Measurements from ENCODE around the gene LANCL2. TPM values are rescaled to one million over a fixed set of nuclear protein-coding genes. Genes with fewer than 3 reads are reported as not detected.

LANCL2 gene
- total RNA-seq, 1 donor from 2014 or later = 7.1 TPM

DNA sequence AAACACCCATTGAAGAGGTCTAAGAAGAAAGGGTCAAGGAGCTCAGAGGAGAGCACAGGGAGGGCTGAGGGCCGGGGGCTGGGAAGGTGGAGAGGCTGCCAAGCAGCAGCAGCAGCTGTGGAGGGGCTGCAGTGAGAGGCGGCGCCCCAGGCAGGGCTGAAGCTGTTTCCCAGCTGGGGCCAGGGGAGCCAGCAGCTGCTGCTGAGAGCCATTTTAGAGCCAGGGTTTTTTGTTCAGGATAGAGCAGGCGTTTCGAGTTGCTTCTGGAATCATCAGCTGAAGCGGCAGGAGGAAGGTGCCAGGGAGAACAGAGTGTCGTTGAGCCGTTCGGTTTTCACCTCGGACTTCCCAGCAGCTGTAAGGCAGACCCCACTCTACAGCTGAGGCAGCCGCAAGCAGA is 62.7 kb downstream of the LANCL2 start:
- H3F3A ChIP-seq (ENCODE audit: low read depth) = peaks cover 11% of the 10 kb centered on the region
- no peaks in the 10 kb centered on the region for H3K27me3 ChIP-seq
- Mint-ChIP-seq H3K9me3 (no peaks in the 10 kb centered on the region), H3K27ac (peak overlapping the region; percentile 7), H3K4me3 (no peak overlapping the region), H3K27me3 (ENCODE audit: insufficient read depth, low read depth) (peaks cover 3% of the 10 kb centered on the region), H3K4me1 (peaks cover 11% of the 10 kb centered on the region), H3K36me3 (peaks cover 16% of the 10 kb centered on the region)
- no peaks in the 10 kb centered on the region for H3K9me3 ChIP-seq (ENCODE audit: low read depth)
- no peak overlapping the region for H2AFZ ChIP-seq (replicated peaks)
- H3K4me2 ChIP-seq = no peak overlapping the region
- no peak overlapping the region for H3K9ac ChIP-seq
- no peaks in the 10 kb centered on the region for H4K20me1 ChIP-seq (ENCODE audit: low read depth)
- no peak overlapping the region for H3K27ac ChIP-seq
- peak; percentile 31 for DNase-seq (ENCODE audit: low spot score)
- H3K4me3 ChIP-seq = no peak overlapping the region
- no peaks in the 10 kb centered on the region for H3K79me2 ChIP-seq (ENCODE audit: low read depth)
- H3K36me3 ChIP-seq = no peaks in the 10 kb centered on the region
- no peak for TF ChIP-seq EZH2phosphoT487 (IDR thresholded peaks at IDR 0.05)
- peaks cover 14% of the 10 kb centered on the region for H3K4me1 ChIP-seq

DNA sequence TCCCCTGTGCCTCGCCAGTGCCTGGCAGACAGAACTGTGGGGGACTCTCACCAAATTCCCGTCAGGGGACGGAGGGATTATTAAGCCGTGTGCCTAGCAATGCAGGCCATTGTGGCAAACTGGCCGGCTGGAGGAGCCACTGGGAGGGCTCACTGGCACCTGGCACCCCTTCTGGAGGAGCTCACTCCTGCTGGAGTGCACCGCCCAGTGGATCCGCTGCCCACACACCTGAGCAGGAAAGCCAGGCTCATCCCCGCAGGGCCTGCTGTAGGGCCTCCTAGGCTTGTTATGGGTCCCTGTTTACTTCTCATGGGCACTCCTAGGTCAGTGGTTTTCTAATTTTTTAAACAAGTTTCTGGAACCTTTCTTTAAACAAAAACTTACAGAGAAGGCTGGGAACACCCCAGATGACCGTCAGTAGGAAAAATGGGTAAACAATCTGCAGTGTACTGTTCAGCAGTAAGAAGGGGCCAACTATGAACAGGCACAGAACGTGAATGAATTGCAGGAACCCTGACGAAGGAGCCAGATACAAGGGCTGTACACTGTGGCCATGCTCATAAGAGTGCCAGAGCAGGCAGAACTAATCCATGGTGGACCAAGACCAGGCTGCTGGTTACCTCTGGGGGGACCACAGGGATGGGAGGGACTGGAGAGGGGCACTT is 64.8 kb downstream of the LANCL2 start:
- no peak for TF ChIP-seq CTCF (IDR thresholded peaks at IDR 0.05)
- H4K20me1 ChIP-seq (ENCODE audit: low read depth) = no peaks in the 10 kb centered on the region
- H3K36me3 Mint-ChIP-seq = peaks cover 15% of the 10 kb centered on the region
- no peak overlapping the region for H3K27ac ChIP-seq
- no peaks in the 10 kb centered on the region for H3K36me3 ChIP-seq
- no peaks in the 10 kb centered on the region for H3K9me3 ChIP-seq (ENCODE audit: low read depth)
- H3F3A ChIP-seq (ENCODE audit: low read depth) = no peaks in the 10 kb centered on the region
- H3K27me3 Mint-ChIP-seq (ENCODE audit: insufficient read depth, low read depth) = peaks cover 3% of the 10 kb centered on the region
- H3K27ac Mint-ChIP-seq = no peak overlapping the region
- no peak overlapping the region for H3K9ac ChIP-seq
- no peak for DNase-seq (ENCODE audit: low spot score)
- no peak overlapping the region for H2AFZ ChIP-seq (replicated peaks)
- no peaks in the 10 kb centered on the region for H3K4me1 ChIP-seq
- no peak overlapping the region for H3K4me3 Mint-ChIP-seq
- H3K79me2 ChIP-seq (ENCODE audit: low read depth) = no peaks in the 10 kb centered on the region
- peaks cover 4% of the 10 kb centered on the region for H3K4me1 Mint-ChIP-seq
- no peaks in the 10 kb centered on the region for H3K9me3 Mint-ChIP-seq
- no peaks in the 10 kb centered on the region for H3K27me3 ChIP-seq
- H3K4me3 ChIP-seq = no peak overlapping the region
- H3K4me2 ChIP-seq = no peak overlapping the region

GRCh38 chr7:55431898-55432297 is 66.8 kb downstream of the LANCL2 start:
- Histone ChIP-seq H3K27ac (no peak overlapping the region), H3K9ac (no peak overlapping the region)
- DNase-seq (ENCODE audit: low spot score) = no peak

More at GRCh38 chr7:55431898-55432297, 66.8 kb downstream of the LANCL2 start:
- H3F3A ChIP-seq (ENCODE audit: low read depth) = no peaks in the 10 kb centered on the region
- H3K36me3 Mint-ChIP-seq = peaks cover 2% of the 10 kb centered on the region
- no peaks in the 10 kb centered on the region for H4K20me1 ChIP-seq (ENCODE audit: low read depth)
- no peak overlapping the region for H3K4me3 Mint-ChIP-seq
- H3K4me1 ChIP-seq = no peaks in the 10 kb centered on the region
- no peak overlapping the region for H3K27ac Mint-ChIP-seq
- H3K9me3 Mint-ChIP-seq = no peaks in the 10 kb centered on the region
- H2AFZ ChIP-seq (replicated peaks) = no peak overlapping the region
- H3K4me2 ChIP-seq = no peak overlapping the region
- no peaks in the 10 kb centered on the region for H3K27me3 ChIP-seq
- no peaks in the 10 kb centered on the region for H3K9me3 ChIP-seq (ENCODE audit: low read depth)
- peaks cover 4% of the 10 kb centered on the region for H3K4me1 Mint-ChIP-seq
- no peaks in the 10 kb centered on the region for H3K27me3 Mint-ChIP-seq (ENCODE audit: insufficient read depth, low read depth)
- H3K36me3 ChIP-seq = no peaks in the 10 kb centered on the region
- H3K79me2 ChIP-seq (ENCODE audit: low read depth) = no peaks in the 10 kb centered on the region
- no peak overlapping the region for H3K4me3 ChIP-seq
- TF ChIP-seq EZH2 (IDR thresholded peaks at IDR 0.05) = no peak
- no peak for TF ChIP-seq CTCF (IDR thresholded peaks at IDR 0.05)
- no peak for TF ChIP-seq EZH2phosphoT487 (IDR thresholded peaks at IDR 0.05)

All from neural progenitor cell (in vitro differentiated cells).